BE2C (cell line): Measurements from ENCODE around the gene NUBPL.

ENCODE experiments used
- DNase-seq: peaks from one replicate; pipeline ENCODE4 v3.0.0-alpha.2; 2020
- H3K27me3 ChIP-seq: fragments of 250-450 bp; sonication (Bioruptor Pico); 2 replicates; pipeline ENCODE4 v1.5.1; 2020; ENCODE audit warnings: mild to moderate bottlenecking
- H3K36me3 ChIP-seq: fragments of 250-450 bp; sonication (Bioruptor Pico); 2 replicates; pipeline ENCODE4 v1.5.1; 2020; ENCODE audit warnings: mild to moderate bottlenecking
- H3K4me1 ChIP-seq: fragments of 250-450 bp; sonication (Bioruptor Pico); 2 replicates; pipeline ENCODE4 v1.5.1; 2020
- H3K4me3 ChIP-seq: 2 replicates; pipeline ENCODE4 v1.5.1; 2011; ENCODE audit warnings: low read depth, low read length
- H3K9me3 ChIP-seq: fragments of 250-450 bp; sonication (Bioruptor Pico); 2 replicates; pipeline ENCODE4 v1.5.1; 2020
- CTCF ChIP-seq: IDR thresholded peaks from 2 replicates; pipeline ENCODE4 v1.5.1; 2012; ENCODE audit warnings: mild to moderate bottlenecking, low read depth, low read length

The NUBPL gene

GRCh38 chr14:31716208-31716607 is 155.0 kb downstream of the NUBPL start:
- H3K9me3 ChIP-seq = no peaks in the 10 kb centered on the region
- no peak overlapping the region for H3K4me3 ChIP-seq
- H3K36me3 ChIP-seq = no peaks in the 10 kb centered on the region
- no peaks in the 10 kb centered on the region for H3K4me1 ChIP-seq
- no peaks in the 10 kb centered on the region for H3K27me3 ChIP-seq
- DNase-seq = no peak
- TF ChIP-seq CTCF = no peak

- Histone ChIP-seq H3K4me3 (no peak overlapping the region), H3K27me3 (no peaks in the 10 kb centered on the region), H3K9me3 (no peaks in the 10 kb centered on the region), H3K36me3 (no peaks in the 10 kb centered on the region), H3K4me1 (no peaks in the 10 kb centered on the region)
- DNase-seq = no peak
- no peak for TF ChIP-seq CTCF
Measured at GRCh38 chr14:31717294-31718085, 156.3 kb downstream of the NUBPL start.

- Histone ChIP-seq H3K4me3 (no peak overlapping the region), H3K36me3 (no peaks in the 10 kb centered on the region), H3K4me1 (no peaks in the 10 kb centered on the region), H3K9me3 (no peaks in the 10 kb centered on the region), H3K27me3 (no peaks in the 10 kb centered on the region)
- no peak for DNase-seq
- no peak for TF ChIP-seq CTCF
Measured at GRCh38 chr14:31718585-31718984, 157.4 kb downstream of the NUBPL start.

- no peaks in the 10 kb centered on the region for H3K36me3 ChIP-seq
- DNase-seq = no peak
- H3K9me3 ChIP-seq = no peaks in the 10 kb centered on the region
- H3K4me1 ChIP-seq = no peaks in the 10 kb centered on the region
- H3K27me3 ChIP-seq = no peaks in the 10 kb centered on the region
- no peak overlapping the region for H3K4me3 ChIP-seq
- TF ChIP-seq CTCF = no peak
Measured at GRCh38 chr14:31718985-31719384, 157.8 kb downstream of the NUBPL start.

- no peaks in the 10 kb centered on the region for H3K27me3 ChIP-seq
- no peak for TF ChIP-seq CTCF
- DNase-seq = no peak
- H3K4me1 ChIP-seq = no peaks in the 10 kb centered on the region
- H3K36me3 ChIP-seq = no peaks in the 10 kb centered on the region
- H3K4me3 ChIP-seq = no peak overlapping the region
- H3K9me3 ChIP-seq = no peaks in the 10 kb centered on the region
Measured at GRCh38 chr14:31726337-31726736, 165.1 kb downstream of the NUBPL start.

- H3K4me3 ChIP-seq = no peak overlapping the region
- no peaks in the 10 kb centered on the region for H3K9me3 ChIP-seq
- no peaks in the 10 kb centered on the region for H3K27me3 ChIP-seq
- no peaks in the 10 kb centered on the region for H3K36me3 ChIP-seq
- no peaks in the 10 kb centered on the region for H3K4me1 ChIP-seq
- TF ChIP-seq CTCF = no peak
- DNase-seq = no peak
Measured at GRCh38 chr14:31727797-31728196, 166.6 kb downstream of the NUBPL start.
